K562 (cell line): ENCODE data around the gene CDCA3. TPM values are rescaled to one million over a fixed set of nuclear protein-coding genes. Genes with fewer than 3 reads are reported as not detected.
A peak's percentile ranks its signal among the peaks of the same experiment; 100 is the strongest.

Experiments used
- ATF2 ChIP-seq: sonication (generic); formaldehyde crosslinking; IDR thresholded peaks from 2 replicates; pipeline ENCODE4 v1.8.1; 2022; ENCODE audit warnings: missing genetic modification reagents
- ATF3 ChIP-seq, 2 experiments: fragments of 450-650 bp in 1 of 2; sonication (generic) in 1 of 2; formaldehyde crosslinking in 1 of 2; IDR thresholded peaks in 1 of 2; conservative IDR thresholded peaks in 1 of 2; 2 replicates each; pipeline versions ENCODE4 v1.6.1 to v1.8.1; 2016 to 2023; ENCODE audit warnings: mild to moderate bottlenecking in 2 of 2, moderate library complexity in 2 of 2, inconsistent platforms in 1 of 2, missing genetic modification reagents in 1 of 2
- DMBX1 ChIP-seq: fragments of 250-450 bp; sonication (Bioruptor Pico); IDR thresholded peaks from 2 replicates; pipeline ENCODE4 v1.8.0; 2022; ENCODE audit warnings: inconsistent platforms, mild to moderate bottlenecking, moderate library complexity, borderline replicate concordance
- HDAC3 ChIP-seq: fragments of 450-650 bp; IDR thresholded peaks from 2 replicates; pipeline ENCODE4 v1.6.1; 2018; ENCODE audit warnings: borderline replicate concordance, mild to moderate bottlenecking, moderate library complexity; ENCODE audit not compliant: partially characterized antibody
- NCOA1 ChIP-seq: fragments of 450-650 bp; IDR thresholded peaks from 2 replicates; pipeline ENCODE4 v1.6.1; 2016; ENCODE audit warnings: low read depth
- NEUROD1 ChIP-seq: fragments of 150-350 bp; IDR thresholded peaks from 2 replicates; pipeline ENCODE4 v1.6.1; 2014; ENCODE audit warnings: borderline replicate concordance, low read length, low read depth; ENCODE audit not compliant: partially characterized antibody
- NR2F6 ChIP-seq: fragments of 450-650 bp; formaldehyde crosslinking; IDR thresholded peaks from 2 replicates; pipeline ENCODE4 v1.4.0; 2020; ENCODE audit warnings: mild to moderate bottlenecking
- POLR2H ChIP-seq: IDR thresholded peaks from 2 replicates; pipeline ENCODE4 v1.6.1; 2016; ENCODE audit warnings: missing genetic modification characterization, low read depth, mild to moderate bottlenecking, control low read depth, missing compliant biosample characterization, moderate library complexity
- STAT5A ChIP-seq: IDR thresholded peaks from 2 replicates; pipeline ENCODE4 v1.6.1; 2012; ENCODE audit warnings: low read length, inconsistent platforms, borderline replicate concordance
- TEAD1 ChIP-seq, 2 experiments: fragments of 450-650 bp in 1 of 2; sonication (generic) in 1 of 2; formaldehyde crosslinking; IDR thresholded peaks; 2 replicates each; pipeline versions ENCODE4 v1.4.0 to v1.8.0; 2020 to 2022; ENCODE audit warnings: mild to moderate bottlenecking in 2 of 2, missing genetic modification reagents in 1 of 2
- TGIF2 ChIP-seq: sonication (generic); formaldehyde crosslinking; IDR thresholded peaks from 2 replicates; pipeline ENCODE4 v1.8.1; 2022; ENCODE audit warnings: mild to moderate bottlenecking, missing genetic modification reagents, moderate library complexity
- TSHZ1 ChIP-seq: fragments of 250-450 bp; sonication (Bioruptor Pico); IDR thresholded peaks from 2 replicates; pipeline ENCODE4 v1.4.0; 2020; ENCODE audit warnings: mild to moderate bottlenecking, moderate library complexity
- ZBED1 ChIP-seq: IDR thresholded peaks from 2 replicates; pipeline ENCODE4 v1.6.1; 2014
- ZNF121 ChIP-seq: sonication (generic); formaldehyde crosslinking; conservative IDR thresholded peaks from 2 replicates; pipeline ENCODE4 v1.8.0; 2022; ENCODE audit warnings: missing genetic modification reagents
- ZNF212 ChIP-seq: fragments of 450-650 bp; formaldehyde crosslinking; IDR thresholded peaks from 2 replicates; pipeline ENCODE4 v1.4.0; 2020; ENCODE audit warnings: mild to moderate bottlenecking
- ZNF324 ChIP-seq: fragments of 250-450 bp; sonication (Bioruptor Pico); IDR thresholded peaks from 2 replicates; pipeline ENCODE4 v1.4.0; 2020; ENCODE audit warnings: mild to moderate bottlenecking
- polyA plus RNA-seq, 8 experiments: library from polyadenylated mRNA; depleted of rRNA in 4 of 8; stranded (reverse) in 5 of 8; unstranded in 3 of 8; fragments of >200 nt; fragmentation: Nextera tagmentation in 2 of 8; fragmentation: Illumina TruSeq in 1 of 8; extraction: Ambion mirVana in 2 of 8; extraction: Trizol in 1 of 8; gene quantifications; 2 replicates each; pipeline versions ENCODE4 v1.2.1 to v1.2.3, GENCODE V29; 2011 to 2014; ENCODE audit warnings: inconsistent platforms in 1 of 8, missing spikeins in 1 of 8
- total RNA-seq, 7 experiments: library from RNA; depleted of rRNA in 6 of 7; stranded (reverse); fragments of >200 nt in 6 of 7; fragmentation: Illumina TruSeq in 2 of 7; extraction: Trizol in 2 of 7; gene quantifications; 2 replicates each; pipeline versions ENCODE4 v1.2.1 to v1.2.3, GENCODE V29; 2011 to 2021; ENCODE audit warnings: low replicate concordance in 1 of 7
- TF ChIP-seq, protein P1 (sequence below): fragments of 200-800 bp; sonication (Bioruptor generic); IDR thresholded peaks from 2 replicates; pipeline ENCODE4 v1.6.1; 2017; ENCODE audit warnings: missing genetic modification characterization, missing compliant biosample characterization
- TF ChIP-seq, protein P2 (sequence below): sonication (generic); formaldehyde crosslinking; IDR thresholded peaks from 2 replicates; pipeline ENCODE4 v1.8.0; 2023; ENCODE audit warnings: mild to moderate bottlenecking, missing genetic modification reagents

CDCA3 gene
- total and polyA plus RNA-seq, 9 of the 15 experiments (the other 6 are each of a cell fraction or from before 2014, with no cell fraction given), result 24.2 to 80.8 (median 55.1) TPM

DNA sequence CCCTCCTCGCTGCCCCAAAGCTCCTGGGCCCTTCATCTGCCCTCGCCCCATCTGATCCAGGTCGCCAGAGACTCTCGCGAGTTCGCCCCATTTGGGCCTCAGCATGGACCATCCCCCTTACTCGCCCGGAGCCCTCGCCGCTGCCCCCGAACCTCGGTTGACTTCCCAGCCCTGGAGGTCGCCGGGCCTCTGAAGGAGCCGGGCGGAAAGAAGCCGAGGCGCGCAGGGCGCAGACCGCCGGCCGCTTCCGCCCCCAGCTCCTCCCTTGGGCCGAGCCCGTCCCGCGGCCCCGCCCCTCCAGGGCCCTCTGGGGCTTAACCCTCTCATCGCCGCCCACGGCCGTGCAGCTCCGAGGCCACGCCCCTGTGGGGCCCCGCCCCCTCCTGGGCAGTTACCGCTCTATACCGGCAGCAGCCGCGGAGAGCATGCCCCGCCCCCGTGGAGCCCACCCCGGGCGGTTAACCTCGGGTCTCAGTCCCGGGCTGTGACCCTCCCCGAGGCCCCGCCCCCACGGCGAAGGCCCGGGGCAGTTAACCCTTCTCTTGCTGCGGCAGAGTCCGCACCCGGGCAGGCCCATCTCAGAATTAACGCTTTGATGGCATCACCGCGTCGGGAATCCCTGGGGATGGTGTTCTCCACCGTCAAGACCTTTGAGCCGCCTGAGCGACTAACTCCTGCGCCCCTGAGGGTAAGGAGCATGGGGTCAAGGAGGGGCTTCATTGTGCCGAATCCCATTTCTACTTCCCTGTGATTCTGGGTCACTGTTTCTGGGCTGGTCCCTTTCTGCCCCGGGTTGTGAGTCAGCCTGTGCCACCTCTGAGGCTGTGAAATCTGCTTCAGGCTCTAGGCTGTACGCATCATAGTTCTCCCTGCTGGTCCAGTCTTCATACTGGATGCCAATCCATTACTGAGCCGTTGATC is 22.3 kb upstream of the CDCA3 start, which contains the start of gene SPSB2 (continued):
- TF ChIP-seq ATF2 (CRISPR knock-in tag), result no peak
- TF ChIP-seq TEAD1 (CRISPR knock-in tag; IDR thresholded peaks at IDR 0.05), result no peak
- TF ChIP-seq HDAC3, result no peak
- TF ChIP-seq, protein P1, sequence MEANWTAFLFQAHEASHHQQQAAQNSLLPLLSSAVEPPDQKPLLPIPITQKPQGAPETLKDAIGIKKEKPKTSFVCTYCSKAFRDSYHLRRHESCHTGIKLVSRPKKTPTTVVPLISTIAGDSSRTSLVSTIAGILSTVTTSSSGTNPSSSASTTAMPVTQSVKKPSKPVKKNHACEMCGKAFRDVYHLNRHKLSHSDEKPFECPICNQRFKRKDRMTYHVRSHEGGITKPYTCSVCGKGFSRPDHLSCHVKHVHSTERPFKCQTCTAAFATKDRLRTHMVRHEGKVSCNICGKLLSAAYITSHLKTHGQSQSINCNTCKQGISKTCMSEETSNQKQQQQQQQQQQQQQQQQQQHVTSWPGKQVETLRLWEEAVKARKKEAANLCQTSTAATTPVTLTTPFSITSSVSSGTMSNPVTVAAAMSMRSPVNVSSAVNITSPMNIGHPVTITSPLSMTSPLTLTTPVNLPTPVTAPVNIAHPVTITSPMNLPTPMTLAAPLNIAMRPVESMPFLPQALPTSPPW (CRISPR knock-in tag), result peak; percentile 72
- no peak for TF ChIP-seq ZNF121 (CRISPR knock-in tag)
- no peak for TF ChIP-seq DMBX1 (CRISPR knock-in tag)
- no peak for TF ChIP-seq ZNF212 (CRISPR knock-in tag)
- TF ChIP-seq, protein P2, sequence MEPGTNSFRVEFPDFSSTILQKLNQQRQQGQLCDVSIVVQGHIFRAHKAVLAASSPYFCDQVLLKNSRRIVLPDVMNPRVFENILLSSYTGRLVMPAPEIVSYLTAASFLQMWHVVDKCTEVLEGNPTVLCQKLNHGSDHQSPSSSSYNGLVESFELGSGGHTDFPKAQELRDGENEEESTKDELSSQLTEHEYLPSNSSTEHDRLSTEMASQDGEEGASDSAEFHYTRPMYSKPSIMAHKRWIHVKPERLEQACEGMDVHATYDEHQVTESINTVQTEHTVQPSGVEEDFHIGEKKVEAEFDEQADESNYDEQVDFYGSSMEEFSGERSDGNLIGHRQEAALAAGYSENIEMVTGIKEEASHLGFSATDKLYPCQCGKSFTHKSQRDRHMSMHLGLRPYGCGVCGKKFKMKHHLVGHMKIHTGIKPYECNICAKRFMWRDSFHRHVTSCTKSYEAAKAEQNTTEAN (CRISPR knock-in tag), result no peak; the same call in 1 of the 2 replicates
- TF ChIP-seq ATF3 (IDR thresholded peaks at IDR 0.05), result peak; percentile 31
- TF ChIP-seq ATF3 (CRISPR knock-in tag; conservative IDR thresholded peaks at IDR 0.05), result no peak
- TF ChIP-seq ZNF324, result no peak
- TF ChIP-seq TSHZ1 (CRISPR knock-in tag), result no peak
- no peak for TF ChIP-seq NEUROD1
- TF ChIP-seq NR2F6, result no peak
- TF ChIP-seq TGIF2 (CRISPR knock-in tag), result no peak
- no peak for TF ChIP-seq ZBED1
- TF ChIP-seq NCOA1, result 0 out of 2 replicates have a peak, but pooled peaks have one; percentile 32
- no peak for TF ChIP-seq POLR2H (tag)
- TF ChIP-seq STAT5A, result no peak
